Brain pericyte (primary cell): ENCODE data around the gene GRIK2.

Experiments
- DNase-seq: peaks from one replicate; pipeline ENCODE4 v3.0.0-alpha.2; 2012; ENCODE audit warnings: low read depth, low spot score

GRIK2 gene

DNA sequence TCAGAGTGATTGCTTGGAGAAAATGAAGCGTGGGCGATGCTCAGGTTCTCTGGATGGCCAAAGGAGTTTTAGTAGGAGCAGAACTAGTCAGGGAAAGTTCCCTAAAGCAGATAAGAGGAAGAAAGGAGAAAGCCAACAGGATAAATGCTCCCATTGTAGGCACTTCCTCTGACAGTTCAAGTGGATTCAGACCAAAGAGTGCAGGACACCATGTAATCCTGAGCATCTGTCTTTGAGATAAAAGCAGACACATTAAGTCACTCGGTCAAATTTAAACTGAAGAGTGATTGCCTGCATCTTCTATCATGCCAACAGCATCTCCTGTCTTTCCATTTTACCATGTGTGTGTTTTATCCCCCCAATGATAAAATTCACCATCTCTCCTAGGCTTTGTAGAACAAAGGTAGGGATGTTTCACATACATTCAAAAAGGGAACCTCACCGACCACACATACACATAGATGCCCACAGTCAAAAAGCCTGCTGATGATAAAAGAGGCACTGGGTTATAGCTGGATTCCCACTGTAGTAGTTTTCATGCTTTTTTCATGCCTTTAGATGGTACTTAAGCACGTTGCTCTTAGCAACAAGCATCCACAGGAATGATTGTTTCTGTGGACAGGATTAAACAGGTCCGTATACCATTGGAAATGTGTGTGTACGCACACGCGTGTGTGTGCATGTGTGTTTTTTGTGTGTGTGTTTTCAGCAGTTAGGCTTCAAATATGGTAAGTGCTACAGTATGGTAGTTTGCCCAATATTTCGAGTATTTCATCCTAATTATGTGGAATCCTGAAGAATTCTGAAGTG is 7.0 kb downstream of the GRIK2 start:
- no peak for DNase-seq

DNA sequence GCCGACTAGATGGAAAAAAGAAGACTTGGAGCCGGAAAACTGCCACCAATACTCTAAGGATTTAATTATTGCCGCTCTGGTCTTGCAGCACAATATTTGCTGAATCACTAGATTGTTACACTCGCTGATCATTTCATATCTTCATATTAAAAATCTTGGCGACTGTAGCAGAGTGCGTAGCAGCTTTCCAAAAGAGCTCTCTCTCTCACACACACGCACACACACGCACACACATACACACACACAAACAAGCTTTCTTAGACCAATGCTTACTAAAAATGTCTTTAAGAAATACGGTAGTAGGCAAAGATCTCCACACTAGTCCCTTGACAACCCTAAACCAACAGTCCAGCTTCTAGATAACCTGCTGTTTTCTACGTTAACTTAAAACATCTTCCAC is 7.7 kb downstream of the GRIK2 start:
- no peak for DNase-seq

DNA sequence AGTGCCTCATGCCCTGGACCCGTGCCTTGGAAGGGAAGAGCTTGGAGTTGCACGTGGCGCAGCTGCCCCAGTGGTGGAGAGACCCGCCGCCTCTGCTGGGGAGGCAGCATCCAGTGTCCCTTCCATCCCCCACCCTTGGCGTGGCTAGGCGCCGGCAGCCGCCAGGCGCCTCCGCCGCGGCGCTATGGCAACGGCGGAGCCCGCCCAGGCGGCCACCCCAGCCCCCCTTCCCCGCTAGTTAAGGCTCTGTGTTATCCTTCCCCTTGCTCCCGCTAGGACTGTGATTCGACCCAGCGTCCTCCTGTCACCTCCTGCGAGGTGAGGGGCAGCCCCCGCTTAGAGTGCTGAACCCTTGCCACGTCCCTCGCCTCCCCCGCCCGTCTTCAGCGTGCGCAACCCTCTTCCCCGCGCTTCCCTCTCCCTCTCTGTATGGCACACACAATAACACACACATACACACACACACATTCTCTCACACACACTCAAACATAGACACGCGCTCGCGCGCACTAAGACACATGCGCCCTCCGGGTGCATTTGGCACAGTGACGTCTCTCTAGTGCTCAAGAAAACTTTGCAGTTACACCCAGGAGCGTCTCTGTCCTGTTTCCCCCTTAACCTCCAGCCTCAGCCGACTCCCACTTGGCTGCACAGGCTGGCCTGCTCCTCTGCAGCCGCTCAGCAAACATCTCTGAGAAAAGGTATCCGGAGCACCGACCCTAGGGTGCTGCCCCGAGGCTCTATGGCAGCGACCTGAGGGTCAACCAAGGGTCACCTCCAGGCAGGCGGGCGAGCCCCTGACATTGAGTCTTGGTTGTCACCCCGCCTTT is 8.5 kb downstream of the GRIK2 start:
- DNase-seq, result no peak

DNA sequence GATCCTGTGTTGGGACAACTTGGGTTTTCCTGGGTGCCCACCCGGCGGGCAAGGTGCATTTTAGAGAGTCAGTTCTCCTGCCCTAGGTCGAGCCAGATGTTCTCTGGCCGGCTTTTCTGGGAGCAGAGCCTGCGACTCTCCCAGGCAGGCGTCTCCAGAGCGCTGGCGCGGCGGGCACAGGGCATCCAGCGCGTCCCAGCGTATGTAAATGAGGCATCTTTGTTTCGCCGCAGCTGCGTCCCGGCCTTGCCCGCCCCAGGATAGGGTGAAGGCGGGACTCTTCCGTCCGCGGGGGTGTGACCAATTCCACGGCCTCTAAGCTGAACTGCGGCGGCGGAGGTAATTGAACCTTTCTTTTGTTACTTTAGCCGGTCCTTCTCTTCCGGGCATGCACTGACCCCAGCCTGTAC is 9.1 kb downstream of the GRIK2 start:
- no peak for DNase-seq

DNA sequence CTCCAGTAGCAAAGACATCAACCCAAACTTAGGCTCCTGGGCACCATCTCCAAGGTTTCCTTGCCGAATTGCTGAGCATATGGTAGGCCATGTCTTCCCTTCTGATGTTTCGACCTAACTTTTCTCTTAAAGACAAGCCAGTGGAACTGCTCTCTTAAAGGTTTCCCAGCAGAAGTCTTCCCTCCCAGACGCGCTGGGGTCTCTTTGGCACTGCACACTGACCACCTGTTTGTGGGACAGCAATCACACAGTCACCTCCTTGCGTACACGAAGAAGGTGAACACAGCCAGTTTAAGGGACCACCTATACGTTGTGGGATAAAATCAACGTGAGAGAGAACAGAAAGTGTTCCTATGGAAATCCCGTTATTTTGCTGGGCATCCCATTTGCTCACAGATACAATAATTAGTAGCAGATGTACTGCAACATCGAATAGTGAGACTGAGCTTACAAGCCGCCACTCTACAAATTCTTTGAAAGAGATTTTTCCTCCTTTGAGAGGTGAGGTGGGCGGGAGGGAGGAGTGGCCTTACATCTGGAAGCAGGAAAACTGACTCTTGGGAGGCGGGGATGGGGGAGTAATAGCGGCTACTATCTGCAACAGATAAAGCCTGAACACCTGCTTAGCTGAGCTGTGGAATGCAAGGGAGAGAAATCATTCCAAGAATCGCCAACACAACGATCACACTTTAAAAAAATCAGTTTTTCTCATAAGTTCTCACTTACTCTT is 9.9 kb downstream of the GRIK2 start:
- no peak for DNase-seq

DNA sequence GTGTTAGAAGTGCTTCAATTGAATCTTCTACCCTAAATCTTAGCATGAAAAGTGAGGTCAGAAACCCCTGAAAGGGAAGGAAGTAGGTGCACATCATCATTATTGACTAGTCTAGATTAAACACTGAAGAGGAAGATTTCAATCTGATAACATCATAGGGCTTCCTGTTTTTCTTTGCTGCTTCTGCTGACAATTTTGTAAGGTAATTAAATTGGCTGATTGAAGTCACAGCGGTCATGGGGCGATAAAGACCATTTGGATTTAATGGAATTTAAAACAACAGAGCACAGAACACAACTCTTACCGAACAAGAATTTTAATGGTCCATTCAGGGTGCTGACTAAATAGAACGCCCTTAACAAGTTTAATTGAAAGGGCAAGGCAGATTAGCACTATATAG is 11.3 kb downstream of the GRIK2 start:
- no peak for DNase-seq

DNA sequence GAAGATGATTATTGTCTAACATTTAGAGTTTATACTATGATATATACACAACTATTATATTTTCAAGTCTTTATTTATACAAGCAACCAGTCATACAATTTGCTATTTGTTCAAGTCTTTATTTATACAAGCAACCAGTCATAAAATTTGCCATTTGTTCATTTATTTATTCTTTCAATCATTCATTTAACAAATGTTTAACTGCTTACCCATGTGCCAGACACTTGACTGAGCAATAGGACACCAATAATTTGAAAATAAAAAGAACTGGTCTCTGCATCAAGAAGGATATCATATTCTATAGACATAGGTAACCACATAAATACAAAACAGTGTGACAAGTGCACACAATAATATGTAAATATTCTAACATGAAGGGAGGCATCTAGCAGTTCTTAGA is 20.3 kb downstream of the GRIK2 start:
- DNase-seq, result no peak

DNA sequence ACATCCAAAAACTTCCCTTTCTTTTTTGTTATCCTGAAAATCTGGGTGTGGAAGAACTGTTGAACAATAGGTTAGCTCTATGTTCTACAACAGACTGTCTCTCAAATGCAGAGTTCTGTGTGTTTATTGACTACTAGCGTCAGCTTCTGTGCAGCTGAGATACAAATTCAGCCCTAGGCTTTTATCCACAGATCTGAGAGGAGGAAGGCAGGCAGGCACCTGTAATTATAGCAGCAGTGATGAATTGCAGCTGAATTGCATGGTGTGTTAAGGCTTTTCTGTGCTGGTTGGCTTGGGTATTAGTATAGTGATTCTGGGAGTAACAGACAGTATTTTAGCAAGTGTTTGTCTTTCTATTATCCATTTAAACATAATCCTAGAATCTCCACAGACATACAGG is 24.4 kb downstream of the GRIK2 start:
- no peak for DNase-seq

DNA sequence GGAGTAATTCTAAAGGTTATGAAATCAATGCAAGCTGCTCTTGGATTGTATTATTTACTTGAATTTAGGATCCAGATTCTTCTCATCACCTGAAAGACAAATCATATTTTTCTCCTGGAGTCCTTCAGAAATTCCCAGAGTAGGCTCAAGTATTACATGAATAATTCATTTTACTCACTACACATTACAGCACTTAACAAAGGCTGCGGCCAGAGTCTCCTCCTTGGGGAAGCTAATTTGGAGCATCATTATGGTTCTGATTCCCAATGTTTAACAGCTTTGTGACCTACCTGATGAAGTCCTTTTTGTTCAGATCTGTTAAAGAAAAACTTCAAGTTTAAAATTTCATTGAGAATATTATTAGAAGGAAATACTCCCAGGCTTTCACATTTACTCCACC is 28.7 kb downstream of the GRIK2 start:
- DNase-seq, result no peak

DNA sequence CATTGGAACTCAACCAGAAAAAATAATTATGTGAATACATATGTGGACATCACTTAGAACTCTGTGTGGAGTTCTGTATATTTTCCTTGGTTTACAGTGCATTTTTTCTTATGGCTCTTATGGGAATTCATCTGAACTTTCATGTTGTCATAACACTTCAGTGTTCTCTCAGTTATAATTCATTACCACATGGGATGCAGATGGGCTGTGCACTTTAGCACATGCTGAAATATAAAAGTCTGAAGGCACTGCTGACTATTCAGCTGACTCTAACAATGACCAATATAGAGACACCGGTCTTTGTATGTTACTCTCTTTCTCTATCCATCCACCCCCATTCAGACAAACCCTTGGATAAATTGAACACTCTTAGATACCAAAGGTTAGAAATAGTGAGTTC is 29.3 kb downstream of the GRIK2 start:
- DNase-seq, result no peak

DNA sequence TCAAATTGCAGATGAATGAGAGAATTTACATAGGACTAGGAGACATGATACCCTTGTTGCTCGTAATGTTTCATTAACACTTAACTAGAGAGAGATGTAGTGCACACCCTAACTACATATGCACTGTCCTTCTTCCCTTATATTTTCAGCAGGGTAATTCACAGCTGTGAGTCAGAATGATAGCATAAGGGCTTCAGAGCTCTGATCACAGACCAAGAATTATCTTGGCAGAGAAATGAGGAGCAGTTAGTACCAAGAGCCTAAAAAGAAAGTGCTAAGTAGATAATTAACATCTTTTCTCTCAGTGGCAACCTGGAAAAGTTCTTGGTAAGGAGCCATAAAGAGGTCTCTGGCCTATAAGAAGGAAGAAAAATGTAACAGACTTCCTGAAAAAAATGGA is 35.8 kb downstream of the GRIK2 start:
- no peak for DNase-seq

DNA sequence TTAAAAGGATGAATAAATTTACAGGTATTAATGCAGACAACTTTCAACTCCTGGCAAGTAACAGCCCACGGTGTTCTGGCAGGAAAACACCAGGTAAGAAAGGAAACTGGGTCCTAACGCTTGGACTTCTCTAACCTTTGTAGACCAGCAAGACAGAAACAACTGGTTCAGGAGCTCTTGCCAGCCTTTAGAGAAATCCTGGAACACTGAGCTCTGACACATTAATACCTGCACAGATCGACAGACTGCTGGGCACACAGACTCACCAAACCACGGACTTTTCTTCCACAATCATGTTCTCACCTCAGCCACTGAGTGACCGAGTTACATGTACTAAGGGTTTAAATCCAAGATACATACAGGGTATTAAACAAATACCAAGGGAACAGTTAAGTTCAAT is 36.3 kb downstream of the GRIK2 start:
- DNase-seq, result no peak

DNA sequence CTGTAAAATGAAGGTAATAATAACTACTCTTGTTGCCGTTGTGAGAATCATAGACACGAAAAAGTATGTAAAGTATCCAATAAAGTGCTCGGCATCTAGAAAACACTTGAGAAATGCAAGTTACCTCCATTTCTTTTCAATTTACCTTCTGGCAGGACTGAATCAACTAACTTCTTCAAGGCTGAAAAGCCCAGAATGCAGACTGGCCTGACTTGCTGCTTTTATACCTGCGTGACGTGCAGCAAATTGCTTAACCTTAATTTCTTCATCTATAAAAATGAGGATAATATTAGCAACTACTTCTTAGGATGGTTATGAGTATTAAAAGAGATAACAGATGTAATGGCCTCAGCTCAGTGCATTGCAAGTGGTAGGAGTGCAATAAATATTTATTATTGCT is 39.6 kb downstream of the GRIK2 start:
- DNase-seq, result no peak

DNA sequence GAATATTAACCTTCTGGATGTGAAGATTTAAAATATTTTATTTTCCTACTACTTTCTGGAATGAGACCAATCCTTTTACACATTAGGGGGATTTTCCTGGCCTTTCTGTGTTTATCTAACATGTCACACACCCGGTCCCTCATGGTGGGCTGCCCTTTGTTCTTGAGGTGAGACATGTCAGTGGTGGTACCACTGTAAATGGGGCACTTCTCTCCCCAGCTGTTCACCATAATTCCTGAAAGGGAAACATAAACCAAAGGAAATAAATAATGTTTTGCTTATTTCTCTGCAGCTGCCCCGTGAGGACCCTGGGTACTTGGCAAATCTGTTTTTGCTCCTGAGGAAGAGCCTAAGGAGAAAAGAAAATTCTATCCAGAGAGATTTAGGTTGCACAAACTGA is 41.1 kb downstream of the GRIK2 start:
- DNase-seq, result no peak

DNA sequence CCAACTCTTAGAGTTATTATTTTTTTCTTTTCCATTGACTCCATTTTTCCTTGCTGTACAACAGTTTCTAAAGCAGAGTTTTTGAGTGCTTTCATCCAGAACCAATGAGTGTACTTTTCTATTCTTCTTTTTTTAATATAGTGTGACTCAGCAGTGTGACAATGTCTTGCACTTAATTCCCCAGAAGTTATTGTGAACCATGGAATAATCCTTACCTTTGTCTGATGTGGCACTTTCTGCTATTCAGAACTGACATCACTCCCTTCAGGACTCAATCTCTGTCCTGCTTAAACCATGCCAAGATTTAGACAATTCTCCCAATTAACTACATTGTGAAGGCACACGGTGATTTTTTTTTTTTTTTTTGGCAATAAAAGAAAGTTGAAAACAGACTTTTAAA is 41.5 kb downstream of the GRIK2 start:
- no peak for DNase-seq

DNA sequence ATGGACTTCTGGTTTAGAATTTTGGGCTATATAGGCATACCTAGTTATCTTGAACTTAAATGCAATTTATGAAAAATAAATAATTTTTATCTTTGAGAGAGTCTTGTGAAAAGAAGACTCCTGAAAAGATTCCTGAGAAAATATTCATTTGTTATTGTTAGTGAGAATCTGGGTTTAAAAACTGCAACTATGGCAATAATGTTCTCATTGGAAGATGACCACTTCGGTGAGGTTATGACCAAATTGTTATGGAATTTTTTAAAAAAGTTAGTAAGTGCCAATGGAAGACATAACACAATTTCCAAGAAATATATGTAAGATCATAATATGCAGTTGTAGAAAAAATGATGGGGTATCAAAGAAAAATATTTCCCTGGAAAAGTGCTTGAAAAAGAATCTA is 46.3 kb downstream of the GRIK2 start:
- no peak for DNase-seq

DNA sequence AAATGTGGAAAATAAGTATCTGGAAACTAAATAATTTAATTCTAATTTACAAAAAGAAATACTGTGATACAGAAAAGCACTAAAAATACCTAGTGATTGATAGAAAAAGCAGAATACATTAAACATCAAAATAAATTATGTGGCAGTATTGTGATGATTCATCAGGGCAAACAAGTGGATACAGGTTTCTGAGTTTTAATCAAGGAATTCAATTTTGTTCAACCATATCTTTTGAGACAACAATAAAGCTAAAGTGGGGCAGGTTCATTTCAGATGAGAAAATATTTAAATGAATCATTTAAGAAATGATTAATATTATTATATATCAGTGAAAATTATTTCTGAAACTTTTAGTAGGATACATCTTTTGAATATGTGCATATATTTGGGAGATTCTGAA is 49.8 kb downstream of the GRIK2 start:
- DNase-seq, result no peak

DNA sequence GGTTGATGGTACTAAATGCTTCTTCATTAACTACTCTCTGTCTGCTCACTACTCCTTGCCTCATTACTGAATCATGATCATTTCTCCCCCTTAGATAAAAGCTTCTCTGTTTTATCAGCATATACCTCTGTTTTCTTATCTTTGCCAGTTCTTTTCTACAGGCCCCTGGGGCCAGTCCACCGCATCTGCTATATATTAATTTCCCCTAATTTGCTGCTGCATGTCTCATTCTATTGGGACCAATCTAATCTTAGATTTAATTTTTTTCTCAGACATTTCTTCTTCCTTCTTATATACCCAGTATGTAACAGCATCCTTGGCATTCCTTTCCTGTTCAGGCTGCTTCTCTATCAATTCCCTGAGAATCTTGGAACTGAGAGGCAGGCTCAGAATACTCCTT is 51.2 kb downstream of the GRIK2 start:
- no peak for DNase-seq

DNA sequence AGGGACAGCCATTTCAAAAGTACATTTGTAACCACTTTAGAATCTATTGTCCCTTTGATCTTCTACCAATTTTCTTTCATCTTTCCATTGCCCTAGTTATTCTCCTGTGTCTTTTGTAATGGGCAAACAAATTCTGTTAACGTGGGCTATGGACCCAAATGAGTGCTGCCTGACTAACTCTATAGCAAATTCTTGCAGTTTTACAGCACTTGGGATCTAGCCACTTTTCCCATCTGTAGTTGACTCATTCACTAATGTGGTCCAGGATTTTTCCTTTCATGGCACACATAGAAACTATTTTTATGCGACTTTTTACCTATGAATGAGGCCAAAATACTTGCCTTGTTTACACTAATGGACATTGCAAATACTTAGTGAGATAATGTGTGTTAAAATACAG is 52.0 kb downstream of the GRIK2 start:
- no peak for DNase-seq

DNA sequence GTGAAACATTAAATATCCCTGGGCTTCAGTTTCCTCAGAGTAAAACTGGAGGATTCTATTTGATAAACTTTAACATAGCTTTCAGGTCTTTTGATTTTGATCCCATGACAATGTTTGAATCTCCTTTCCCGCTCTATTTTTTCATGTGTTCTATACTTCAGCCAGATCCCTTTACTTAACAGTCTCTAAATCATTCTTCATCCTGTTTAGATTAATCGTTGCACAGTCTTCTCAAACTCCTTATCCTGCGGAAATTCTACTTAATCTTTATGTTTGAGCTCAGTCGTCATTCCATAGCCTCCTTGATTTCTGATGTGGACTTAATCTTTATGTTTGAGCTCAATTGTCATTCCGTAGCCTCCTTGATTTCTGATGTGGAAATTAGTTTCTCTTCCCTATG is 57.4 kb downstream of the GRIK2 start:
- DNase-seq, result no peak

DNA sequence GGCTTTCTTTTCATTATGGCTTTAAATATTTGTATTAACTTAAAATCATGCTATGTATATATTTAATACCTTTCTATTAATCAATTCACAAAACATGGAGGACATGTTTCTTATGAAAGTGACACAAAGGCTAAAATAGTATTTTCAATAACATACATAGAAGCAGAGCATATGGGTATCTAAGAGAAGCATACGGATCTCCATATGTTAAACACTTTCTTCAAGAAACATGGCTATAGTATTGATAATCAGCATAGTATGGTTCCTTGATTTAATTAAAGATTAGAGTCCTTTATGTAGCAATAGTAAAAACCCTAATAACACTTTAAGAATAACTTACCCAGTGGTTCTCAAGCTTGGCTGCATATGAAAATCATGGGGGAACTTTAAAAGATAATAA is 58.5 kb downstream of the GRIK2 start:
- no peak for DNase-seq

DNA sequence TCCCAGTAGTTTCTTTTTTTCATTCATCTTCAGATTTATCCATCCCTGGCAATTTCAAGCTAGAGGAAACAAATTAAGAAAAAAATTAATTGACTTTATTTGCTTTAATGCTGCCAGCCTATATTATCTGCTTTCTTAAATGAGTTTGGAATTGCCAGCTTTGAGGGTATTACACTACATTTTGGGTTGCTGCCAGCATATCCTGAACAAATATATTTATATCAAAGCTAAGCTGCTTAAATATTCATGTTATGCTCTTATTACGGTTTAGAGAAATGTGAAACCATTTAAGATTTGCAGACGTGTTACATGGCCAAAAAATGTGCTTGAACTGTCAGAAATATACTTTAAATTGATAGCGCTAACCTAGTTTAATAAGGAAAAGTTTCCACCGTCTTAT is 59.7 kb downstream of the GRIK2 start:
- DNase-seq, result no peak
